Measurements from ENCODE around the gene CCP110.

Gene CCP110

GRCh38 chr16:19505600-19506303, 18.0 kb upstream of the CCP110 start:
- Histone ChIP-seq H3K27me3 (ENCODE audit: insufficient read depth, low read length) (no peaks in the 10 kb centered on the region), H3K9ac (ENCODE audit: low read length) (no peak overlapping the region), H3K9me3 (ENCODE audit: low read length) (no peaks in the 10 kb centered on the region), H2AFZ (ENCODE audit: low read length) (no peak overlapping the region), H3K27ac (ENCODE audit: low read depth, low read length, poor library complexity, severe bottlenecking) (no peak overlapping the region), H3K79me2 (ENCODE audit: insufficient read depth, low read length) (no peaks in the 10 kb centered on the region), H3F3A (ENCODE audit: insufficient read depth, low read length) (no peaks in the 10 kb centered on the region), H3K4me2 (ENCODE audit: low read length) (no peak overlapping the region), H3K4me1 (ENCODE audit: insufficient read depth, low read length, severe bottlenecking) (no peaks in the 10 kb centered on the region), H3K9me2 (ENCODE audit: low read depth, low read length) (no peaks in the 10 kb centered on the region), H3K36me3 (ENCODE audit: insufficient read depth, low read length) (peaks cover 86% of the 10 kb centered on the region), H3K4me3 (ENCODE audit: low read depth, low read length, poor library complexity, severe bottlenecking) (no peak overlapping the region), H4K20me1 (ENCODE audit: insufficient read depth, low read length) (no peaks in the 10 kb centered on the region)
- TF ChIP-seq CTCF (IDR thresholded peaks at IDR 0.05; ENCODE audit: low read length): no peak
- TF ChIP-seq EZH2 (IDR thresholded peaks at IDR 0.05; ENCODE audit: borderline replicate concordance, low read length): no peak

- Histone ChIP-seq H3K9me3 (ENCODE audit: low read length) (no peaks in the 10 kb centered on the region), H3K79me2 (ENCODE audit: insufficient read depth, low read length) (no peaks in the 10 kb centered on the region), H3K27ac (ENCODE audit: low read depth, low read length, poor library complexity, severe bottlenecking) (no peak overlapping the region), H3K4me3 (ENCODE audit: low read depth, low read length, poor library complexity, severe bottlenecking) (no peak overlapping the region), H3F3A (ENCODE audit: insufficient read depth, low read length) (no peaks in the 10 kb centered on the region), H4K20me1 (ENCODE audit: insufficient read depth, low read length) (no peaks in the 10 kb centered on the region), H3K27me3 (ENCODE audit: insufficient read depth, low read length) (no peaks in the 10 kb centered on the region), H3K9me2 (ENCODE audit: low read depth, low read length) (no peaks in the 10 kb centered on the region), H3K9ac (ENCODE audit: low read length) (no peak overlapping the region), H3K4me1 (ENCODE audit: insufficient read depth, low read length, severe bottlenecking) (no peaks in the 10 kb centered on the region), H2AFZ (ENCODE audit: low read length) (no peak overlapping the region), H3K4me2 (ENCODE audit: low read length) (no peak overlapping the region), H3K36me3 (ENCODE audit: insufficient read depth, low read length) (peaks cover 81% of the 10 kb centered on the region)
- TF ChIP-seq EZH2 (IDR thresholded peaks at IDR 0.05; ENCODE audit: borderline replicate concordance, low read length) (no peak), CTCF (IDR thresholded peaks at IDR 0.05; ENCODE audit: low read length) (no peak)
Measured at GRCh38 chr16:19506965-19507364, 16.8 kb upstream of the CCP110 start.

GRCh38 chr16:19507867-19508266, 15.9 kb upstream of the CCP110 start:
- no peak overlapping the region for H3K9ac ChIP-seq (ENCODE audit: low read length)

More at GRCh38 chr16:19507867-19508266, 15.9 kb upstream of the CCP110 start:
- no peaks in the 10 kb centered on the region for H3K9me2 ChIP-seq (ENCODE audit: low read depth, low read length)
- no peaks in the 10 kb centered on the region for H4K20me1 ChIP-seq (ENCODE audit: insufficient read depth, low read length)
- no peaks in the 10 kb centered on the region for H3K79me2 ChIP-seq (ENCODE audit: insufficient read depth, low read length)
- no peak overlapping the region for H3K4me2 ChIP-seq (ENCODE audit: low read length)
- no peaks in the 10 kb centered on the region for H3F3A ChIP-seq (ENCODE audit: insufficient read depth, low read length)
- H3K27me3 ChIP-seq (ENCODE audit: insufficient read depth, low read length): no peaks in the 10 kb centered on the region
- H3K4me3 ChIP-seq (ENCODE audit: low read depth, low read length, poor library complexity, severe bottlenecking): no peak overlapping the region
- H3K4me1 ChIP-seq (ENCODE audit: insufficient read depth, low read length, severe bottlenecking): no peaks in the 10 kb centered on the region
- no peak overlapping the region for H3K27ac ChIP-seq (ENCODE audit: low read depth, low read length, poor library complexity, severe bottlenecking)
- peaks cover 79% of the 10 kb centered on the region for H3K36me3 ChIP-seq (ENCODE audit: insufficient read depth, low read length)
- TF ChIP-seq CTCF (IDR thresholded peaks at IDR 0.05; ENCODE audit: low read length): no peak
- no peak for TF ChIP-seq EZH2 (IDR thresholded peaks at IDR 0.05; ENCODE audit: borderline replicate concordance, low read length)
- no peaks in the 10 kb centered on the region for H3K9me3 ChIP-seq (ENCODE audit: low read length)
- H2AFZ ChIP-seq (ENCODE audit: low read length): no peak overlapping the region
